H1 (cell line): ENCODE measurements around the gene THOP1. TPM values are rescaled to one million over a fixed set of nuclear protein-coding genes. Genes with fewer than 3 reads are reported as not detected.

Experiments
- CTCF ChIA-PET: fragments of 300-600 bp; sonication (Branson Sonifier 250); formaldehyde crosslinking; loops from one replicate; lab custom pipeline; 2021; ENCODE audit not compliant: partially characterized antibody; lab: Charles Lee
- POLR2A ChIA-PET: fragments of 300-600 bp; sonication (Branson Sonifier 250); formaldehyde crosslinking; loops from one replicate; lab custom pipeline; 2021; ENCODE audit warnings: inconsistent platforms; ENCODE audit not compliant: partially characterized antibody; lab: Charles Lee
- DNase-seq, 2 experiments: peaks; one replicate each; pipeline versions ENCODE4 v3.0.0 to v3.0.0-alpha.2; 2010 to 2022; ENCODE audit warnings: low spot score in 2 of 2, low read depth in 1 of 2, mixed read lengths in 1 of 2
- FAIRE-seq: peaks from 2 replicates; lab custom pipeline; 2011; peaks lifted over from hg19 to GRCh38; lab: Jason Lieb, UNC
- H2AFZ ChIP-seq: 2 replicates; pipeline ENCODE4 v1.8.1; 2012; ENCODE audit warnings: low read length, inconsistent platforms
- H2AK5ac ChIP-seq: 2 replicates; pipeline ENCODE4 v1.6.1; 2013; ENCODE audit warnings: low read depth, low read length
- H2BK120ac ChIP-seq: replicated peaks from 2 replicates; pipeline ENCODE3; 2013; ENCODE audit warnings: low read depth, low read length, inconsistent platforms
- H2BK12ac ChIP-seq: 2 replicates; pipeline ENCODE4 v1.6.1; 2013; ENCODE audit warnings: low read depth, low read length
- H2BK15ac ChIP-seq: 2 replicates; pipeline ENCODE4 v1.6.1; 2013; ENCODE audit warnings: low read length
- H2BK20ac ChIP-seq: 2 replicates; pipeline ENCODE4 v1.6.1; 2013; ENCODE audit warnings: low read length
- H2BK5ac ChIP-seq: 2 replicates; pipeline ENCODE4 v1.6.1; 2013; ENCODE audit warnings: low read depth, low read length
- H3K14ac ChIP-seq: 2 replicates; pipeline ENCODE4 v1.6.1; 2013; ENCODE audit warnings: inconsistent platforms; ENCODE audit not compliant: insufficient read length
- H3K18ac ChIP-seq: 2 replicates; pipeline ENCODE4 v1.6.1; 2013; ENCODE audit warnings: low read length; ENCODE audit errors: extremely low read depth
- H3K23ac ChIP-seq: 2 replicates; pipeline ENCODE4 v1.6.1; 2013; ENCODE audit warnings: inconsistent platforms; ENCODE audit not compliant: insufficient read length
- H3K23me2 ChIP-seq: 2 replicates; pipeline ENCODE4 v1.6.1; 2013; ENCODE audit warnings: low read depth, low read length
- H3K27ac ChIP-seq: 2 replicates; pipeline ENCODE4 v1.6.1; 2011; ENCODE audit warnings: low read depth, low read length, inconsistent platforms
- H3K27me3 ChIP-seq, 4 experiments: replicated peaks in 1 of 4; 1 replicate in 1 of 4; 2 replicates in 3 of 4; pipeline versions ENCODE4 v1.6.1 to v1.8.1; 2011 to 2013; ENCODE audit warnings: low read length in 3 of 4, mild to moderate bottlenecking in 3 of 4, inconsistent platforms in 2 of 4, mixed read lengths in 2 of 4, moderate library complexity in 1 of 4; ENCODE audit not compliant: control insufficient read depth in 3 of 4, insufficient read depth in 3 of 4; ENCODE audit errors: extremely low read depth in 1 of 4
- H3K36me3 ChIP-seq, 4 experiments: 2 replicates each; pipeline versions ENCODE4 v1.6.1 to v1.8.1; 2011 to 2013; ENCODE audit warnings: mild to moderate bottlenecking in 4 of 4, low read length in 3 of 4, moderate library complexity in 2 of 4, control low read depth in 1 of 4, inconsistent platforms in 1 of 4; ENCODE audit not compliant: insufficient read depth in 4 of 4, control insufficient read depth in 2 of 4
- H3K4ac ChIP-seq: replicated peaks from 2 replicates; pipeline ENCODE3; 2013; ENCODE audit warnings: low read length, low read depth, mixed read lengths, inconsistent platforms; ENCODE audit not compliant: insufficient read length
- H3K4me1 ChIP-seq, 4 experiments: replicated peaks in 1 of 4; 1 replicate in 1 of 4; 2 replicates in 3 of 4; pipeline versions ENCODE4 v1.6.1 to v1.8.1; 2011 to 2013; ENCODE audit warnings: low read length in 3 of 4, inconsistent platforms in 2 of 4, mixed read lengths in 1 of 4; ENCODE audit not compliant: insufficient read depth in 4 of 4, control insufficient read depth in 3 of 4
- H3K4me2 ChIP-seq, 2 experiments: 2 replicates each; pipeline versions ENCODE4 v1.6.1 to v1.8.1; 2011 to 2013; ENCODE audit warnings: low read depth in 2 of 2, low read length in 2 of 2, control low read depth in 1 of 2, inconsistent platforms in 1 of 2, mild to moderate bottlenecking in 1 of 2; ENCODE audit not compliant: insufficient read depth in 1 of 2
- H3K4me3 ChIP-seq, 4 experiments: fragments of 200-600, 300-600 bp in 1 of 4; sonication (generic), shearing (Covaris generic), sonication (Bioruptor Twin) in 1 of 4; 2 replicates each; pipeline versions ENCODE4 v1.5.1 to v1.8.1; 2011 to 2016; ENCODE audit warnings: low read length in 4 of 4, low read depth in 3 of 4, control low read depth in 2 of 4, inconsistent platforms in 2 of 4, mild to moderate bottlenecking in 2 of 4, mixed read lengths in 1 of 4, moderate library complexity in 1 of 4; ENCODE audit not compliant: insufficient read depth in 2 of 4; ENCODE audit errors: extremely low read depth in 1 of 4
- H3K56ac ChIP-seq: replicated peaks from 2 replicates; pipeline ENCODE3; 2013; ENCODE audit warnings: low read depth, mild to moderate bottlenecking, mixed read lengths, low read length, inconsistent platforms; ENCODE audit not compliant: insufficient read length
- H3K79me1 ChIP-seq: 2 replicates; pipeline ENCODE4 v1.6.1; 2013; ENCODE audit warnings: low read depth, low read length, control low read depth
- H3K79me2 ChIP-seq, 2 experiments: 2 replicates each; pipeline versions ENCODE4 v1.6.1 to v1.8.1; 2012 to 2013; ENCODE audit warnings: low read length in 2 of 2, mild to moderate bottlenecking in 2 of 2, inconsistent platforms in 1 of 2; ENCODE audit not compliant: insufficient read depth in 2 of 2, control insufficient read depth in 1 of 2
- H3K9ac ChIP-seq, 4 experiments: replicated peaks in 1 of 4; 1 replicate in 1 of 4; 2 replicates in 3 of 4; pipeline versions ENCODE4 v1.6.1 to v1.8.1; 2011 to 2013; ENCODE audit warnings: low read depth in 3 of 4, low read length in 3 of 4, control low read depth in 2 of 4, mild to moderate bottlenecking in 2 of 4, moderate library complexity in 2 of 4, inconsistent platforms in 1 of 4; ENCODE audit errors: extremely low read depth in 1 of 4
- H3K9me3 ChIP-seq, 2 experiments: 2 replicates each; pipeline versions ENCODE4 v1.6.1 to v1.8.1; 2012 to 2013; ENCODE audit warnings: mild to moderate bottlenecking in 2 of 2, moderate library complexity in 2 of 2, control low read depth in 1 of 2, inconsistent platforms in 1 of 2, low read depth in 1 of 2, low read length in 1 of 2, mixed read lengths in 1 of 2; ENCODE audit not compliant: insufficient read depth in 2 of 2
- H4K20me1 ChIP-seq, 2 experiments: replicated peaks in 1 of 2; 2 replicates each; pipeline versions ENCODE3 to v1.8.1; 2011 to 2013; ENCODE audit warnings: inconsistent platforms in 2 of 2, low read length in 2 of 2, mild to moderate bottlenecking in 1 of 2; ENCODE audit not compliant: insufficient read depth in 2 of 2, control insufficient read depth in 1 of 2
- H4K5ac ChIP-seq: 2 replicates; pipeline ENCODE4 v1.6.1; 2013; ENCODE audit warnings: low read length, low read depth, mixed read lengths, inconsistent platforms; ENCODE audit not compliant: insufficient read length
- H4K8ac ChIP-seq: 2 replicates; pipeline ENCODE4 v1.8.0; 2013; ENCODE audit warnings: mild to moderate bottlenecking, moderate library complexity, low read length, inconsistent platforms; ENCODE audit not compliant: insufficient read depth; ENCODE audit errors: extremely low read depth
- H4K91ac ChIP-seq: replicated peaks from 2 replicates; pipeline ENCODE3; 2013; ENCODE audit warnings: low read length, mixed read lengths, inconsistent platforms; ENCODE audit not compliant: insufficient read length
- CBX8 ChIP-seq: fragments of 300-800, 300-1000 bp; sonication (generic); IDR thresholded peaks from 2 replicates; pipeline ENCODE4 v1.7.1; 2016; ENCODE audit warnings: low read depth, low read length, borderline replicate concordance
- CREB1 ChIP-seq: IDR thresholded peaks from 2 replicates; pipeline ENCODE4 v1.6.1; 2012; ENCODE audit warnings: inconsistent platforms
- JUND ChIP-seq: IDR thresholded peaks from 2 replicates; pipeline ENCODE4 v1.6.1; 2011; ENCODE audit warnings: mild to moderate bottlenecking, improper control_type of control experiment, low read length
- RXRA ChIP-seq: IDR thresholded peaks from 2 replicates; pipeline ENCODE4 v1.6.1; 2011; ENCODE audit warnings: low read depth, mild to moderate bottlenecking, low read length, moderate library complexity; ENCODE audit not compliant: insufficient read depth
- SIN3A ChIP-seq, 2 experiments: IDR thresholded peaks in 1 of 2; conservative IDR thresholded peaks in 1 of 2; 2 replicates each; pipeline ENCODE4 v1.6.1; 2011 to 2012; ENCODE audit warnings: low read length in 2 of 2, improper control_type of control experiment in 1 of 2, low read depth in 1 of 2, mild to moderate bottlenecking in 1 of 2
- SIRT6 ChIP-seq: IDR thresholded peaks from one replicate; pipeline ENCODE4 v1.7.1; 2012; ENCODE audit warnings: low read length, inconsistent platforms
- SIX5 ChIP-seq: IDR thresholded peaks from 2 replicates; pipeline ENCODE4 v1.6.1; 2011; ENCODE audit warnings: mild to moderate bottlenecking, low read depth, low read length
- SP1 ChIP-seq: IDR thresholded peaks from 2 replicates; pipeline ENCODE4 v1.6.1; 2011; ENCODE audit warnings: low read depth, low read length
- SP2 ChIP-seq: IDR thresholded peaks from 2 replicates; pipeline ENCODE4 v1.6.1; 2012; ENCODE audit warnings: mild to moderate bottlenecking, low read length, inconsistent platforms
- TAF7 ChIP-seq: optimal IDR thresholded peaks from 2 replicates; pipeline ENCODE3; 2011; ENCODE audit warnings: low read depth, mild to moderate bottlenecking, inconsistent platforms, low read length, moderate library complexity, borderline replicate concordance
- TBP ChIP-seq: IDR thresholded peaks from 2 replicates; pipeline ENCODE4 v1.6.1; 2011; ENCODE audit warnings: low read depth, low read length, improper control_type of control experiment
- WGBS, 2 experiments: shearing (Covaris generic) in 1 of 2; methylation state at CpG; one replicate each; pipeline versions ENCODE4 v1.1.6 to v1.1.7; 2013 to 2015; ENCODE audit warnings: low lambda C conversion rate in 2 of 2, mixed read lengths in 2 of 2, inconsistent platforms in 1 of 2, low coverage in 1 of 2, missing lambda C conversion rate in 1 of 2; ENCODE audit not compliant: insufficient replicate concordance in 2 of 2, insufficient coverage in 1 of 2, insufficient read length in 1 of 2; ENCODE audit errors: extremely low coverage in 1 of 2, missing lambda C conversion rate in 1 of 2; 5-methylcytosine and 5-hydroxymethylcytosine counted together
- polyA plus RNA-seq, 7 experiments: library from polyadenylated mRNA; depleted of rRNA in 3 of 7; stranded (reverse) in 5 of 7; unstranded in 2 of 7; fragments of >200 nt in 5 of 7; fragments of 200-250 nt in 2 of 7; gene quantifications; 1 replicate in 5 of 7; 2 replicates in 1 of 7; 4 replicates in 1 of 7; pipeline versions ENCODE4 v1.2.1 to v1.2.3, GENCODE V29; 2011 to 2013; ENCODE audit warnings: missing spikeins in 2 of 7, mixed read lengths in 2 of 7
- total RNA-seq: library from RNA; stranded (reverse); fragmentation: NEBNext Ultra II Directional; extraction: Animal tissue kit (Norgen Biotek cat#: 25700); gene quantifications from 2 replicates; pipeline ENCODE4 v1.2.1, GENCODE V29; 2021
- TF ChIP-seq, protein P1 (sequence below): IDR thresholded peaks from 2 replicates; pipeline ENCODE4 v1.6.1; 2011; ENCODE audit warnings: low read depth, mild to moderate bottlenecking, low read length; ENCODE audit not compliant: insufficient read depth

Gene THOP1
- total and polyA plus RNA-seq, 2 of the 8 experiments (the other 6 are each of a cell fraction or from before 2014, with no cell fraction given), result 136 to 159 TPM

GRCh38 chr19:2819540-2820111 lies 34.3 kb downstream of the THOP1 start, which contains the start of gene ZNF554:
Gene ZNF554, plus strand, starts transcription at chr19:2819868. Its CDS starts 204 bp downstream, at chr19:2820072.
- Histone ChIP-seq H2BK5ac (no peak within 1 kb of the TSS), H3K27me3 (no peaks in the 10 kb centered on the region), H2BK20ac (no peak within 1 kb of the TSS), H3K4me3 (peak within 1 kb of the TSS; percentile 64 to 78 (median 73)), H3K18ac (no peak within 1 kb of the TSS; the same call in 1 of the 2 replicates), H2AFZ (peak within 1 kb of the TSS; percentile 76), H2BK120ac (no peak within 1 kb of the TSS), H4K8ac (peak within 1 kb of the TSS; percentile 19), H3K4ac (no peak within 1 kb of the TSS), H2BK15ac (no peak within 1 kb of the TSS), H3K4me2 (peak within 1 kb of the TSS; percentile 74 to 93), H3K79me1 (no peaks in the 10 kb centered on the region), H3K9me3 (no peaks in the 10 kb centered on the region), H4K20me1 (no peaks in the 10 kb centered on the region), H3K56ac (no peak within 1 kb of the TSS), H4K91ac (no peak within 1 kb of the TSS), H3K79me2 (no peaks in the 10 kb centered on the region), H4K5ac (no peak within 1 kb of the TSS), H3K36me3 (peaks cover 0 to under 1% (median 0%) of the 10 kb centered on the region in 4 experiments; a peak in 3 of 8 replicates), H3K9ac (peak within 1 kb of the TSS in 3 of 4 experiments; percentile 29 to 82 (median 58); a peak in 4 of 7 replicates), H2AK5ac (no peak within 1 kb of the TSS), H3K23ac (no peak within 1 kb of the TSS), H3K4me1 (no peaks in the 10 kb centered on the region), H2BK12ac (no peak within 1 kb of the TSS), H3K27ac (no peak within 1 kb of the TSS), H3K14ac (no peak within 1 kb of the TSS), H3K23me2 (peaks cover 4% of the 10 kb centered on the region; the same call in 1 of the 2 replicates)
- peak; percentile 57 for FAIRE-seq
- POLR2A ChIA-PET, result interaction anchor here (0.9 to 1.2 kb wide), 2 partner anchors 16 to 28 kb away, joined by 3 read pairs; no protein-coding TSS in a partner anchor
- CTCF ChIA-PET, result interaction anchor here (0.6 to 1.8 kb wide), 9 partner anchors 13 to 157 kb away, joined by 3 to 8 read pairs (median 3); no protein-coding TSS in a partner anchor
- 2% methylated on average over 52 of the region's 64 CpGs; no CpG with 5 or more reads in 1 of the 2 experiments for WGBS, 2 experiments
- DNase-seq, result peak; percentile 94 to 99
- TF ChIP-seq TAF7 (peak; percentile 33), SP1 (peak; percentile 80), SIRT6 (no peak), CREB1 (peak; percentile 84), TBP (peak; percentile 50; the same call in 1 of the 2 replicates), SIX5 (peak; percentile 91), SP2 (peak; percentile 41; the same call in 1 of the 2 replicates), JUND (0 out of 2 replicates have a peak, but pooled peaks have one; percentile 11), RXRA (0 out of 2 replicates have a peak, but pooled peaks have one; percentile 61), CBX8 (no peak), SIN3A (conservative IDR thresholded peaks at IDR 0.05 in 1 of 2, IDR thresholded peaks at IDR 0.05 in 1 of 2; ENCODE audit: low read depth in 1 of 2, low read length in 2 of 2) (peak in 1 of 2 experiments; percentile 83; a peak in 2 of 4 replicates)
- TF ChIP-seq, protein P1, sequence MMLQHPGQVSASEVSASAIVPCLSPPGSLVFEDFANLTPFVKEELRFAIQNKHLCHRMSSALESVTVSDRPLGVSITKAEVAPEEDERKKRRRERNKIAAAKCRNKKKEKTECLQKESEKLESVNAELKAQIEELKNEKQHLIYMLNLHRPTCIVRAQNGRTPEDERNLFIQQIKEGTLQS, result peak; percentile 88
